Gastrocnemius medialis (tissue), 4 donors: ENCODE measurements around the gene WDR82. TPM values are rescaled to one million over a fixed set of nuclear protein-coding genes. Genes with fewer than 3 reads are reported as not detected.

ENCODE experiments used
- ATAC-seq, 2 donors: fragments of 150-250 bp; one replicate each; pipeline ENCODE4 v1.9.1; 2016
- DNase-seq, 2 donors: peaks; one replicate each; pipeline ENCODE4 v3.0.0-alpha.2; 2019
- H3K27ac ChIP-seq, 4 donors: fragments of 200-600 bp; sonication (generic); 1 replicate in 1 of 4; 2 replicates in 3 of 4; pipeline ENCODE4 v1.5.1; 2016 to 2018; ENCODE audit warnings: mild to moderate bottlenecking in 2 of 4, moderate library complexity in 1 of 4
- H3K27me3 ChIP-seq, 3 donors: fragments of 200-600 bp; sonication (generic) in 2 of 3; 1 replicate in 1 of 3; 2 replicates in 2 of 3; pipeline versions ENCODE4 v1.5.1 to v1.6.0; 2016 to 2019; ENCODE audit warnings: mild to moderate bottlenecking in 1 of 3, moderate library complexity in 1 of 3
- H3K36me3 ChIP-seq, 2 donors: fragments of 200-600 bp; sonication (generic) in 1 of 2; one replicate each; pipeline ENCODE4 v1.5.1; 2017 to 2018
- H3K4me1 ChIP-seq, 2 donors: fragments of 200-600 bp; sonication (generic) in 1 of 2; one replicate each; pipeline ENCODE4 v1.5.1; 2016 to 2017; ENCODE audit warnings: mild to moderate bottlenecking in 2 of 2
- H3K4me3 ChIP-seq, 4 donors: fragments of 200-600 bp; sonication (generic) in 3 of 4; 1 replicate in 1 of 4; 2 replicates in 3 of 4; pipeline ENCODE4 v1.5.1; 2016 to 2019; ENCODE audit warnings: mild to moderate bottlenecking in 2 of 4
- H3K9me3 ChIP-seq, 3 donors: fragments of 200-600 bp; sonication (generic) in 2 of 3; 1 replicate in 1 of 3; 2 replicates in 2 of 3; pipeline ENCODE4 v1.5.1; 2016 to 2019
- POLR2A ChIP-seq, 2 donors: fragments of 450-650 bp; IDR thresholded peaks; one replicate each; pipeline ENCODE4 v1.6.1; 2017; ENCODE audit warnings: antibody characterized with exemption in 2 of 2, mild to moderate bottlenecking in 2 of 2, moderate library complexity in 2 of 2
- in situ Hi-C, 4 donors: fragments of 200-750 bp; cut with MboI; loops; one replicate each; pipeline versions ENCODE4 v1.15.0 to v1.8.0; 2017; ENCODE audit warnings: low sequenced_read_pairs in 4 of 4
- intact Hi-C: fragments of 100-400 bp; cut with DNase I; formaldehyde crosslinking; loops from one replicate; pipeline ENCODE4 v1.15.1; 2023; ENCODE audit warnings: low total_unique reads
- total RNA-seq, 4 donors: library from RNA; depleted of rRNA; stranded (reverse); fragments of >200 nt; gene quantifications; one replicate each; pipeline versions ENCODE4 v1.1.0 to v1.2.3, GENCODE V29; 2016
- TF ChIP-seq, protein P1 (sequence below), 5 experiments: fragments of 450-650 bp in 3 of 5; fragments of 200-600 bp in 2 of 5; sonication (generic) in 2 of 5; IDR thresholded peaks in 4 of 5; conservative IDR thresholded peaks in 1 of 5; 1 replicate in 4 of 5; 2 replicates in 1 of 5; pipeline ENCODE4 v1.5.1; 2016 to 2019; ENCODE audit warnings: antibody characterized with exemption in 5 of 5, mild to moderate bottlenecking in 3 of 5, moderate library complexity in 3 of 5

Gene WDR82
- total RNA-seq, 4 donors from 2014 or later, result 54.1 to 64.9 (median 59.3) TPM

DNA sequence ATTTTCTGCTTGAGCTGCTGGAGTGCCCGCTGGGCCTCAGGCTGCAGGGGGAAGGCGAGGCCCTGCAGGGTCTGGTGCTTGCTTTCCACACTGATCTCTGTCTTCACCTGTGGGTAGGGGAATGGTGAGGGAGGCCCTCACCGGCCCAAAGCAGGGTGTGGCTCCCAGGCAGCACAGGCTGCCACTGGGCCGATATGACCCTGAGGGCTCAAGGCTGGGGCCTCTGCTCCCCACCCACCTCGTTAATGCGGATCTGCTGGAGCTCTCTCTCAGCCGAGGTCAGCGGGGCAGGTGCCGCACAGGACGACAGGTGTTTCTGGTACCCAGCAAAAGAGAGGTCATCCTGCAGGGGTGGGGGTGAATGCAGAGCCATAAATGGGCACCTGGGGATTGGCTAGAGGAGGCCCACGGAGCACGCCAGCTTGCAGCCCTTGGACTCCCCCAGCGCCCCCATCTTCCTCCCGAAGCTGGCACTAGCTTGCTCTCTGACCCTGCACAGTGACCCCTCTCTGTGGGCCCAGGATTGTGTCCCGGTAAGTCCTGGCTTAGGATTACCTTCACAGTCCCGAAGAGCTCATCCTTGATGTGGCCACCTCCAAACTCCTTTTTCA lies 47.5 kb downstream of the WDR82 start:
- H3K27me3 ChIP-seq, result no peaks in the 10 kb centered on the region
- ATAC-seq (no peak), DNase-seq (peak in 1 of 2 donors; percentile 11)
- H3K36me3 ChIP-seq, result peaks cover 0 to 39% of the 10 kb centered on the region in 2 donors
- peaks cover 29 to 36% of the 10 kb centered on the region in 2 donors for H3K4me1 ChIP-seq
- TF ChIP-seq, protein P1, sequence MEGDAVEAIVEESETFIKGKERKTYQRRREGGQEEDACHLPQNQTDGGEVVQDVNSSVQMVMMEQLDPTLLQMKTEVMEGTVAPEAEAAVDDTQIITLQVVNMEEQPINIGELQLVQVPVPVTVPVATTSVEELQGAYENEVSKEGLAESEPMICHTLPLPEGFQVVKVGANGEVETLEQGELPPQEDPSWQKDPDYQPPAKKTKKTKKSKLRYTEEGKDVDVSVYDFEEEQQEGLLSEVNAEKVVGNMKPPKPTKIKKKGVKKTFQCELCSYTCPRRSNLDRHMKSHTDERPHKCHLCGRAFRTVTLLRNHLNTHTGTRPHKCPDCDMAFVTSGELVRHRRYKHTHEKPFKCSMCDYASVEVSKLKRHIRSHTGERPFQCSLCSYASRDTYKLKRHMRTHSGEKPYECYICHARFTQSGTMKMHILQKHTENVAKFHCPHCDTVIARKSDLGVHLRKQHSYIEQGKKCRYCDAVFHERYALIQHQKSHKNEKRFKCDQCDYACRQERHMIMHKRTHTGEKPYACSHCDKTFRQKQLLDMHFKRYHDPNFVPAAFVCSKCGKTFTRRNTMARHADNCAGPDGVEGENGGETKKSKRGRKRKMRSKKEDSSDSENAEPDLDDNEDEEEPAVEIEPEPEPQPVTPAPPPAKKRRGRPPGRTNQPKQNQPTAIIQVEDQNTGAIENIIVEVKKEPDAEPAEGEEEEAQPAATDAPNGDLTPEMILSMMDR (IDR thresholded peaks at IDR 0.05 in 4 of 5, conservative IDR thresholded peaks at IDR 0.05 in 1 of 5), result no peak
- H3K9me3 ChIP-seq, result no peaks in the 10 kb centered on the region
- no peak overlapping the region for H3K4me3 ChIP-seq
- intact Hi-C loops, result loop anchor here (1.0 to 10.0 kb wide), 2 partner anchors 108 to 614 kb away; no protein-coding TSS in a partner anchor
- in situ Hi-C loops, result loop anchor here in 3 of 4 donors (5.0 to 10.0 kb wide), 3 partner anchors 46 to 114 kb away; partner anchors contain the start of gene WDR82 (in 2 of the 3)
- H3K27ac ChIP-seq, result peak overlapping the region; percentile 99 to 100 (median 100)

DNA sequence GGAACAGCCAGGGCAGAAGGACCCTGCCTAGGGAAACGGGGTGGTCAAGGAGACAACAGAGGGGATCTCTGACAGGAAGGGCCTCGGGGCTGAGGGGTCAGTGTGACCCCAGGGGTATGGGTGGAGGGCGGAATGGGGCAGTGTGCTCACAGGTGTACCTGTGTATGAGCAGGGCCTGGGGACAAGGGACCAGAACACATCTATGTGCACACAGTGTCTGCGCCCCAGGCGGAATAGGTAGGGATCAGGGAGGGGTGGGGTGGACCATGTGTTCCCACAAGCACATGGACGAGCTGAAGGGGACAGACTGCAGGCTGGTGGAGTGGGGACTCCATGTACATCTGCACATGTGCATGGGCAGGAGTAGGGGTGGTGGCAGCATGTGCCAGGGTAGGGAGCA lies 48.0 kb downstream of the WDR82 start:
- ATAC-seq (no peak), DNase-seq (peak in 1 of 2 donors; percentile 11)
- TF ChIP-seq, protein P1 (IDR thresholded peaks at IDR 0.05 in 4 of 5, conservative IDR thresholded peaks at IDR 0.05 in 1 of 5), result no peak
- TF ChIP-seq POLR2A (IDR thresholded peaks at IDR 0.05), result no peak
- Histone ChIP-seq H3K27me3 (no peaks in the 10 kb centered on the region), H3K4me3 (no peak overlapping the region), H3K4me1 (peaks cover 24 to 30% of the 10 kb centered on the region in 2 donors), H3K9me3 (no peaks in the 10 kb centered on the region), H3K36me3 (peaks cover 0 to 39% of the 10 kb centered on the region in 2 donors), H3K27ac (peak overlapping the region in 2 of 4 donors; percentile 0 to 99)
- in situ Hi-C loops (loop anchor here in 3 of 4 donors (5.0 to 10.0 kb wide), 3 partner anchors 47 to 114 kb away; partner anchors contain the start of gene WDR82 (in 2 of the 3)), intact Hi-C loops (loop anchor here (10.0 kb wide), 1 partner anchor 614 kb away; no protein-coding TSS in a partner anchor)

DNA sequence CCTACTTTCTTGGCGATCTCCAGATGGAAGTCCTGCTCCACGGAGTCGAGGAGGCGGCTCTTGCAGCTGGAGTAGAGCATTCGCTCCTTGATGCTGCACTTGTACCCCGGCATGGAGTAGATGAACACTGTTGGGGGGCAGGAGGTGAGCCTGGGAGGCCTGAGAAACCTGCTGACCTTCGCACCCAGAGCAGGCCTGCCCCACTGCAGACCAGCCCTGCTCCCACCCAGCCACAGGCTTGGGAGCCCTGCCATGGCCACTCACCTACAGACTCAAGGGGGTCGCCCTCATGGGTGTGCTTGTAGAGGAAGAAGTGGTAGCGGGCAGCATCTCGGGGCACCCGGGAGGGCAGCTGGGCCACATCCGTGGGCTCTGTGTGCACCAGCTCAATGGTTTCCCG lies 48.8 kb downstream of the WDR82 start:
- Histone ChIP-seq H3K9me3 (no peaks in the 10 kb centered on the region), H3K4me1 (peaks cover 17 to 24% of the 10 kb centered on the region in 2 donors), H3K36me3 (peaks cover 0 to 39% of the 10 kb centered on the region in 2 donors), H3K27me3 (no peaks in the 10 kb centered on the region), H3K4me3 (no peak overlapping the region), H3K27ac (no peak overlapping the region)
- TF ChIP-seq, protein P1 (IDR thresholded peaks at IDR 0.05 in 4 of 5, conservative IDR thresholded peaks at IDR 0.05 in 1 of 5), result no peak
- no peak for TF ChIP-seq POLR2A (IDR thresholded peaks at IDR 0.05)
- DNase-seq, result peak in 1 of 2 donors; percentile 10
- ATAC-seq, result no peak
- in situ Hi-C loops (loop anchor here in 3 of 4 donors (5.0 to 10.0 kb wide), 3 partner anchors 48 to 115 kb away; partner anchors contain the start of gene WDR82 (in 2 of the 3)), intact Hi-C loops (loop anchor here (10.0 kb wide), 1 partner anchor 615 kb away; no protein-coding TSS in a partner anchor)

DNA sequence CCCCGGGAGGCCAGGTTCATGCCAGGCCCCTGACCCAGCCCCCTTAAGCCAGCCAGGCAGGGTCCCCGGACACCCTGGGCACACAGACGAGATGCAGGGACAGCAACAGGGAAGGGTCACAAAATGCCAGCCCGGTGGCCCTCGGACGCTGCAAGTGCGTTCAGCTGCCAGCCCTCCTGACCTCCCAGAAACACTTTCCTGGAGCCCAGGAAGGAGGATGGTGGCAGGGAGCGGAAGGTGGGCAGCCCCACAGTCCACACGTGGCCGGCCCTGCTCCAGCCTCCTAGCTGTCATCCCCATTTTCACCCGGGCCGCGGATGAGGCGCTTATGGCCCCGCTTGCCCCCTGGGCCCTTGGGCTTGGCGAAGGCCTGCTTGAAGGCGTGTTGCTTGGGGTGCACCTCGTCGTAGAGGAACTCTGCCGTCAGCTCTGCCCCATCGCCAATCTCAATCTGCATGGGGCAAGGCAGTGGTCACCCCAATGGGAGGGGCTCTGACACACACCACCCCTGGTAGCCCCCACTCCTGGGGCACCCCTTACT lies 49.6 kb downstream of the WDR82 start:
- Histone ChIP-seq H3K4me3 (no peak overlapping the region), H3K36me3 (peaks cover 0 to 39% of the 10 kb centered on the region in 2 donors), H3K4me1 (peaks cover 17 to 19% of the 10 kb centered on the region in 2 donors), H3K27me3 (no peaks in the 10 kb centered on the region), H3K27ac (peak overlapping the region in 1 of 4 donors; percentile 2), H3K9me3 (no peaks in the 10 kb centered on the region)
- ATAC-seq (no peak), DNase-seq (peak in 1 of 2 donors; percentile 11)
- in situ Hi-C loops (no loop called here), intact Hi-C loops (no loop called here)
- no peak for TF ChIP-seq POLR2A (IDR thresholded peaks at IDR 0.05)
- TF ChIP-seq, protein P1 (IDR thresholded peaks at IDR 0.05 in 4 of 5, conservative IDR thresholded peaks at IDR 0.05 in 1 of 5), result no peak
